ENCODE data around the gene SGCD.

SGCD gene

GRCh38 chr5:156799171-156799570, 472.2 kb downstream of the SGCD start:
- no peak for DNase-seq (ENCODE audit: low read depth in 1 of 2, low spot score in 1 of 2)
- in situ Hi-C loops (cut with HindIII; ENCODE audit: low pct_unique_long_range_greater_than_20kb, low sequenced_read_pairs) = no loop called here
- TF ChIP-seq JUND (IDR thresholded peaks at IDR 0.05; ENCODE audit: low read depth) = no peak

- no peak for DNase-seq (ENCODE audit: low read depth in 1 of 2, low spot score in 1 of 2)
- TF ChIP-seq JUND (IDR thresholded peaks at IDR 0.05; ENCODE audit: low read depth) = no peak
- in situ Hi-C loops (cut with HindIII; ENCODE audit: low pct_unique_long_range_greater_than_20kb, low sequenced_read_pairs) = no loop called here
Measured at GRCh38 chr5:156800929-156801328, 474.0 kb downstream of the SGCD start.

GRCh38 chr5:156802501-156802900, 475.5 kb downstream of the SGCD start:
- DNase-seq (ENCODE audit: low read depth in 1 of 2, low spot score in 1 of 2) = no peak
- TF ChIP-seq JUND (IDR thresholded peaks at IDR 0.05; ENCODE audit: low read depth) = no peak
- in situ Hi-C loops (cut with HindIII; ENCODE audit: low pct_unique_long_range_greater_than_20kb, low sequenced_read_pairs) = no loop called here

GRCh38 chr5:156803404-156803803, 476.4 kb downstream of the SGCD start:
- in situ Hi-C loops (cut with HindIII; ENCODE audit: low pct_unique_long_range_greater_than_20kb, low sequenced_read_pairs) = no loop called here
- DNase-seq (ENCODE audit: low read depth in 1 of 2, low spot score in 1 of 2) = no peak
- TF ChIP-seq JUND (IDR thresholded peaks at IDR 0.05; ENCODE audit: low read depth) = no peak

DNA sequence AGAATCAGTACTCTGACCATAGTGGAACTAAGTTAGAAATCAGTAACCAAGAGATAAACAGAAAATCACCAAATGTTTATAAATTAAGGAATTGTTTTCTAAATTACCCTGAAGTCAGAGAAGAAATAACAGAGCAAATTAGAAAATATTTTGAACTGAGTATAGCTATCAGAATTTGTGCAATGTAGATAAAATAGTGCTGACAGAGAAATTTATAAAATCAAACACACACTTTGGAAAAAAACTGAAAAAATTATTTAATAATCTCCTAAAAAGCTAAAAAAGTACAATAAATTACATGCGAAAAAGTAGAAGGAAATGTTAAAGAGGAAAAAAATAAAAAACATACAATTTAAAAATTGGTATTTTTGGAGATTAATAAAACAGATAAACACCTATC, 486.0 kb downstream of the SGCD start:
- no peak for TF ChIP-seq JUND (IDR thresholded peaks at IDR 0.05; ENCODE audit: low read depth)
- no peak for DNase-seq (ENCODE audit: low read depth in 1 of 2, low spot score in 1 of 2)
- in situ Hi-C loops (cut with HindIII; ENCODE audit: low pct_unique_long_range_greater_than_20kb, low sequenced_read_pairs) = no loop called here

DNA sequence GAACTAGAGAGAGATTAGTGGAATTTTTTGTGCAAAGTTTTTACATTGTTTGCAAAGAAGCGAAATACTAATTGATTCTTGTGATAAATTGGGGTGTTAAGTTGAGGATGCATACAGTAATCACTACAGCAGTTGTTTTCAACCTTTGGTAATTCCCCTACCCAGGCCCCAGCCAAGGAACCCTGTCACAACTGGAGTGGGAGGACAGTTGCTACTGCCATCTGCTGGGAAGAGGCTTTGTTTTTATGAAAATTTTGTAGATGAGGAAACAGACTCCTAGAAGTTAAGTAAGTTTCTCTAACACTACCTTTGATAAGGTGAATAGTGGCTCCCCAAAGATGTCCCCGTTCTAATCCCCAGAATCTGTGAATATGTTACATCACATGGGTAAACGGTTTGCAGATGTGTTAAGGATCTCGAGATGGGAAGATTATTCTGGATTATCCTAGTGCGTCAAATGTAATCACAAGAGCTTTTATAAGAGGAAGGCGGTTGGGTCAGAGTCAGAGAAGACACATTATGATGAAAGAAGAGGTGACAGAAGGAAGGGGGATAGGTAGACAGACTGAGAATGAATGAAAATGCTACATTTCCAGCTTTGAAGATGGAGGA, 489.1 kb downstream of the SGCD start:
- DNase-seq (ENCODE audit: low read depth in 1 of 2, low spot score in 1 of 2) = peak; percentile 35 to 64
- no peak for TF ChIP-seq JUND (IDR thresholded peaks at IDR 0.05; ENCODE audit: low read depth)
- in situ Hi-C loops (cut with HindIII; ENCODE audit: low pct_unique_long_range_greater_than_20kb, low sequenced_read_pairs) = no loop called here

Measured in T47D (cell line).